ENCODE results near the gene DPCD.

GRCh38 chr10:101588879-101589278 lies 758 bp downstream of the DPCD start:
- TF ChIP-seq, protein P1, sequence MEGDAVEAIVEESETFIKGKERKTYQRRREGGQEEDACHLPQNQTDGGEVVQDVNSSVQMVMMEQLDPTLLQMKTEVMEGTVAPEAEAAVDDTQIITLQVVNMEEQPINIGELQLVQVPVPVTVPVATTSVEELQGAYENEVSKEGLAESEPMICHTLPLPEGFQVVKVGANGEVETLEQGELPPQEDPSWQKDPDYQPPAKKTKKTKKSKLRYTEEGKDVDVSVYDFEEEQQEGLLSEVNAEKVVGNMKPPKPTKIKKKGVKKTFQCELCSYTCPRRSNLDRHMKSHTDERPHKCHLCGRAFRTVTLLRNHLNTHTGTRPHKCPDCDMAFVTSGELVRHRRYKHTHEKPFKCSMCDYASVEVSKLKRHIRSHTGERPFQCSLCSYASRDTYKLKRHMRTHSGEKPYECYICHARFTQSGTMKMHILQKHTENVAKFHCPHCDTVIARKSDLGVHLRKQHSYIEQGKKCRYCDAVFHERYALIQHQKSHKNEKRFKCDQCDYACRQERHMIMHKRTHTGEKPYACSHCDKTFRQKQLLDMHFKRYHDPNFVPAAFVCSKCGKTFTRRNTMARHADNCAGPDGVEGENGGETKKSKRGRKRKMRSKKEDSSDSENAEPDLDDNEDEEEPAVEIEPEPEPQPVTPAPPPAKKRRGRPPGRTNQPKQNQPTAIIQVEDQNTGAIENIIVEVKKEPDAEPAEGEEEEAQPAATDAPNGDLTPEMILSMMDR (IDR thresholded peaks at IDR 0.05; ENCODE audit: low read length), result no peak
- no peak for TF ChIP-seq EZH2 (IDR thresholded peaks at IDR 0.05; ENCODE audit: borderline replicate concordance, low read length)

All from OCI-LY1 (cell line).